KG1 (cell line): ENCODE results near the gene MC1R.
"Not testable (repeated sequence)": the region's sequence is repeated elsewhere in the genome, so short reads cannot be mapped to it uniquely, and the experiment has no call there.

Source experiments
- DNase-seq: peaks from one replicate; lab custom pipeline; 2025; lab: John Stamatoyannopoulos, UW

The MC1R gene

DNA sequence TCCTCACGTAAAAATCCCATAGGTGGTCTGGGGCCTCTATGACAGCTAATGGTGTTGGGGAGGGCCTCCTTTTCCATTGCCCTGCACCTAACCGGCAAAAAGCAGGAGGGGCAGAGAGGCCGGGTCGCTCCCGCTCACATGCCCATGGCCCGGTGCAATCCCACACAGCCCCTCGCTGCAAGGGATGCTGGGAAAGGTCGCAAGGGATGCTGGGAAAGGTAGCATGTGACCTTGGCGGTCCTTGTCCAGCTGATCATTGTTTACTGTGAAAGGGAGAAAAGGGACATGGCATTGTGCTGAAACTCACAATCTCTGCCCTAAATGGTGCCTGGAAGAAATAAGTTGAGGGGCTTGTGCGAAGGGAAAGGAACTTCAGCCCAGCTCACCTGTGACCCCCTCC, 39.9 kb downstream of the MC1R start:
- DNase-seq, result no peak

DNA sequence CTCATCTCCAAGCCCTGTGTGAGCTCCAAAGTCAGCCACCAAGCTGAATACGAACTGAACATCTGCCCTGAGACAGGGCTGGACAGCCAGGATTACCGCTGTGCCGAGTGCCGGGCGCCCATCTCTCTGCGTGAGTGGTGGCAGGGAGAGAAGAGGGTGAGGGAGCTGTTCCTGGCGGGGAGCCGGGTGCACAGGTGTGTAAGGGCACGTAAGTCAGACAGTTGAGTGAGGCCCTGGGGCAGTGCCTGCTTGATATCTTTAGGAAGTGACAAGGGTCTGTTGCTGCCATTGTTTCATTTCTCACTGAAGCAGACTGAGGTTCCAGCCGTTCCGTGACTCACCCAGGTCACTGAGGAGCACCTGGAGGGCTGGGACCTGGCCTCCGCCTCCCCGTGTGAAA, 42.3 kb downstream of the MC1R start:
- DNase-seq, result no peak

DNA sequence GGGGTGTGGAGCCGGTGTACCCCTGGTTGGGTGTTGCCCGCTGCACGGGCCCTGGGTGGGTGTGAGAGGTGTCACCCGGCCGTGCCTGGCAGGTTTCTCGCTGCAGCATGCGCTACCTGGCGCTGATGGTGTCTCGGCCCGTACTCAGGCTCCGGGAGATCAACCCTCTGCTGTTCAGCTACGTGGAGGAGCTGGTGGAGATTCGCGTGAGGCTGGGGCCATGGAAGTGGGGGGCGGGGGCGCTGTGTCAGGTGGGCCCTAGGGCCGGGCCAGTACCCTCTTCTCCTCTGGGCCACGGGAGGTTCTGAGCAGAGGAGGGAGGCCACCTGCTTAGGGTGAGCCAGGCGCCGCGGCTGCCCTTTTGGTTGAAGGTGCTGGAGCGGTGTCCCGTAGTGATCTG, 43.3 kb downstream of the MC1R start:
- no peak for DNase-seq

DNA sequence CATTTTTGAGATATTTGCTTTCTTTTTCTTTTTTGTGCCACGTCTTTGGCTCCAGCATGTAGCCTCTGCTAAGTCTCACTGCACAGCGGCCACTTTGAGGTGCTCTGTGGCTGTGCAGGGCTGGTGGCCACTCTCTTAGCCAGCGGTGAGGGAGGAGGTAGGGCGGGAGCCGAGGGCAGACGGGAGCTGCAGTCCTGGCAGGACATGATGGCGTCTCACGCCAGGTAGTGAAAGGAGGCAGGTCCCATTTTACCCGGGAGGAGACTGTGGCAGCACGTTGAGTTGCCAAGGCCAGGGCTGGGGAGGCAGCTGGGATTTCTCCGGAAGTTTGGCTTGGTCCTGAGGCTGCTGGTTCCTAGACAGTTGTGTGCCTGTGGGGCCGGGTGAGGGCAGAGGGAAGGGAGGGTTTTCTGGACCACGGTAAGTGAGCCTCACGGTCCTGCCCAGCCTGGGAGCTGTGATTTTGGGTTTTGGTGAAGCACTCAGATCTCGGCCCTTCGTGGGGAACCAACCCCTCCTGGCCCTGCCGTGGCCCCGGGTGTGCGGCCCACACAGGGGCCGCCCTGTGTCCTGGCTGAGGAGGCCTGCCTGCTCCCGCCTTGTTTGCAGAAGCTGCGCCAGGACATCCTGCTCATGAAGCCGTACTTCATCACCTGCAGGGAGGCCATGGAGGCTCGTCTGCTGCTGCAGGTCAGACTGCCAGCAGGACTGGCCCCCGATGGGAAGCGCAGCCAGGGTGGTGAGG, 44.3 kb downstream of the MC1R start:
- DNase-seq, result no peak

DNA sequence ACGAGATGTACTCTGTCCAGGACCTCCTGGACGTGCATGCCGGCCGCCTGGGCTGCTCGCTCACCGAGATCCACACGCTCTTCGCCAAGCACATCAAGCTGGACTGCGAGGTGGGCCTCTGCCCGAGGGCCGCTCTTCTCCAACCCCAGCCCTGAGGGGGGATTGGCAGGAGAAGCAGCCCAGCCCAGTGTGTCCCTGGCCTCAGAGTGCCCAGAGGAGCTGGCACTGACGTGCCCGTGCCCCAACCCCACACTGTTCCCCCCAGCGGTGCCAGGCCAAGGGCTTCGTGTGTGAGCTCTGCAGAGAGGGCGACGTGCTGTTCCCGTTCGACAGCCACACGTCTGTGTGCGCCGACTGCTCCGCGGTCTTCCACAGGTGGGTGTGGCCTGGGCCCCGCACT, 45.5 kb downstream of the MC1R start:
- no peak for DNase-seq

DNA sequence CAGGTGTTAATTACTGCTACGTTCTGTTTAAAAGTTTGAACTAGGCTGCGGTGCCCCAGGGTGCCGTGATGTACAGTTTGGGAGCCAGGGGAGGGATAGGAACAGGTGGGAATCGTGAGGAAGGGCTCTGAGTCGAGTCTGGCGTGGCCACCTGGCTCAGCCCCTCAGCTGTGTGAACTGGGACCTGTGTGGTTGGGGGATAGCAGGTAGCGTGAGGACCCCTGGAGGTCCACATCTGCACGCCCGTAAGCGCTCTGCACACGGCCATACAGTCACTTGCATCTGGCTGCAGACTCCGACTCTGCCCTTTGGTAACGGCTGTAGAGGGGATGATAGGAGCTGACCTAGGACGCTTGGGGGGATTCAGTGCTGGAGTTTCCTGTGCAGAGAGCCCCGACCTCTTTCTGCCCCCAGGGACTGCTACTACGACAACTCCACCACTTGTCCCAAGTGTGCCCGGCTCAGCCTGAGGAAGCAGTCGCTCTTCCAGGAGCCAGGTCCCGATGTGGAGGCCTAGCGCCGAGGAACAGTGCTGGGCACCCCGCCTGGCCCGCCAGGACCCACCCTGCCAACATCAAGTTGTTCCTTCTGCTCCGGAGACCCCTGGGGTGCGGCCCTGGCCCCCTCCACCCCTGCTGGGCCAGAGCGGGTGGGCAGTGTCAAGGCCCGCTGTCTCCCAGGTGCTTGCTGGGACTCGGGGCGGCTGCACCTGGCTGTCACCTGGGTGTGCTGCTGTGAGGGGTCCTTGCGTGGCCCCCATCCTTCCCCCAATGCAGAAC, 47.0 kb downstream of the MC1R start:
- DNase-seq, result no peak

DNA sequence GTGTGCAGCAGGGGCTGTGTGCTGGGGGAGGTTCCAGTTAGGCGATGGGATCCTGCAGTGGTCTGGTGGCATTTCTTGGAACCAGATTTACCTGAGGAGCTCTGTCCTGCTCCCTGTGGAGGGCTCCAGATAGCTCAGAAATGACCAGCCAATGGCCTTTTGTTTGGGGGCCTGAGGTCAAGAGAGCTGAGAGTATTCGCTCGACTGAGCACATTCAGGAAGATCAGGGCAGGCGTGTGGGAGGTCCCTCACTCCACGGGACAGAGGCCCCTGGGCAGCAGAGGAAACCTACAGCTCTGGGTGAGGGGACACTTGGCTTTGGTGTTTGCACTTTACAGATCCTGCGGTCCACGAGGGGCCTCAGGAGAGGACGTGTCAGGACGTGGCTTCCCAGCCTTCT, 48.1 kb downstream of the MC1R start:
- no peak for DNase-seq

DNA sequence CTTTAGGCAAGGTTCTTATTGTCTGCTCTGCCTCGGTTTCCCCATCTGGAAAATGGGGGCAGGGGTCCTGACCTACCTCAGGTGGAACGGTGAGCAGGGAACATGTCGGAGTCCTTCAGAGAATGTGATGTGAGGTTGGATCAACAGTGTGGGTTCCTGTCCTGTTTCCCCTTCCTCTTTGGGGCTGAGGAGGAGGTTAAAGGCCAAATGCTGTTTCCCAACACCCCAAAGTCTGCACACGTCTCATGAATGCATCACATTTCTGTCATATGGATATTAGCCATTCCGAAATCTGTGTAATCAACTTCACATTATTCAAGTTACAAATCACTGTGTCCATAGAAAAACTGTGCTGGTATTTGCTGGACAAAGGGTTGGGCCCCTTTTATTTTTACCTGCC, 48.8 kb downstream of the MC1R start:
- not testable (repeated sequence) for DNase-seq

DNA sequence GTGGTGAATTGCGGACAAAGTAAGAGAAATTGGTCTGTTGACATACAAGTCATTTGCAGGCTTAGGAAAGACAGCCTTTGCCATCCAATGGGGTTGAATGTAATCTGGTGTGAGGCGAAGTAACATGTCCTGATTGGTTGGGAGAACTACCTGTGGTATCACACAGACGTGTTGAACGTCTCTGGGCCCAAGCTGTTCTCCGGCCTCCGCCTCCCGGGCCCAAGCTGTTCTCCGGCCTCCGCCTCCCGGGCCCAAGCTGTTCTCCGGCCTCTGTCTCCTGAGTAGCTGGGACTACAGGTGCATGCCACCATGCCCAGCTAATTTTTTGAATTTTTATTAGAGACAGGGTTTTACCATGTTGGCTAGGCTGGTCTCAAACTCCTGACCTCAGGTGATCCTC, 49.4 kb downstream of the MC1R start:
- not testable (repeated sequence) for DNase-seq

DNA sequence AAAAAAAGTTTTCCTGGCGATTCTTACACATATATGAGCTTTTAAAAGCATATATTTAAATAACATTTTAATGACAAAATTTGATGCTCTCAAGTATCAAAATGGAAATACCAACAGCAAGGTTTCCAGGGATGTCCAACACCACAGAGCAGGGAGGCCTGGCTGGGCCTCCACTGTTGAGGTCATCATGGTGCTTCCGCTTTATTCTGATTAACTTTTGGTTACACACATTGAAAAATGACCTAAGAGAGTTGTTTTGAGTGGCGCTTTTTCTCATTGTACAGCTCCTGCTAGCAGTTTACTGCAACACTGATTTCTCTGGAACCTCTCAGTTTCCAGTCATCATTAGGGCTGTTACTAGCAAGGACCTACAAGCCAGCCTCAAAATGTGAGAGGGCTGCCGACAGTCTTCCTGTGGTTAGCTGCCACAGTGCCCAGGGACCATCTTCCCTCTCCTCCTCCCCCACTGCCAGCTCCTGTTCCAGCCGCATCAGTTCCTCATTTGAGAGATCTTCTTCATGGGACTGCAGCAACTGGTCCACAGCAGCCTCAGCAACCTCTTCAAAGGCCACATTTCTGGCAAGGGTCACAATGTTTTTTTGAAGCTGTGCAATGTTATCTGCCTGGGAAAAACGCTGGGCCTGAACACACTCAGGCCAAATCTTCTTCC, 51.2 kb downstream of the MC1R start:
- DNase-seq, result peak; percentile 69
